Chondrocyte (in vitro differentiated cells): ENCODE results near the gene MSH3. TPM values are rescaled to one million over a fixed set of nuclear protein-coding genes. Genes with fewer than 3 reads are reported as not detected.

Experiments used
- DNase-seq: peaks from one replicate; pipeline ENCODE4 v3.0.0; 2021; ENCODE audit warnings: mixed read lengths, low spot score
- H3K27ac Mint-ChIP-seq: one replicate; pipeline ENCODE4 v1.8.0; 2021; ENCODE audit warnings: mild to moderate bottlenecking, moderate library complexity, mixed read lengths; ENCODE audit not compliant: unreplicated experiment
- H3K27me3 Mint-ChIP-seq: 2 replicates; pipeline ENCODE4 v1.8.0; 2021; ENCODE audit warnings: low read depth, mixed read lengths
- H3K36me3 Mint-ChIP-seq: 2 replicates; pipeline ENCODE4 v1.8.0; 2021; ENCODE audit warnings: low read depth, mixed read lengths
- H3K4me1 Mint-ChIP-seq: 2 replicates; pipeline ENCODE4 v1.8.0; 2021; ENCODE audit warnings: low read depth, mild to moderate bottlenecking, mixed read lengths
- H3K4me3 Mint-ChIP-seq: one replicate; pipeline ENCODE4 v1.8.0; 2021; ENCODE audit warnings: mild to moderate bottlenecking, moderate library complexity, mixed read lengths; ENCODE audit not compliant: unreplicated experiment
- H3K9me3 Mint-ChIP-seq: 2 replicates; pipeline ENCODE4 v1.8.0; 2021; ENCODE audit warnings: low read depth, mixed read lengths
- CTCF ChIP-seq: fragments of 200-600 bp; sonication (generic); IDR thresholded peaks from 2 replicates; pipeline ENCODE4 v1.5.0; 2021; ENCODE audit warnings: antibody characterized with exemption, mild to moderate bottlenecking, moderate library complexity
- total RNA-seq: library from RNA; stranded (reverse); gene quantifications from 3 replicates; pipeline ENCODE4 v1.2.1, GENCODE V29; 2021

MSH3 gene
- total RNA-seq, 1 donor from 2014 or later, result 11.9 TPM

DNA sequence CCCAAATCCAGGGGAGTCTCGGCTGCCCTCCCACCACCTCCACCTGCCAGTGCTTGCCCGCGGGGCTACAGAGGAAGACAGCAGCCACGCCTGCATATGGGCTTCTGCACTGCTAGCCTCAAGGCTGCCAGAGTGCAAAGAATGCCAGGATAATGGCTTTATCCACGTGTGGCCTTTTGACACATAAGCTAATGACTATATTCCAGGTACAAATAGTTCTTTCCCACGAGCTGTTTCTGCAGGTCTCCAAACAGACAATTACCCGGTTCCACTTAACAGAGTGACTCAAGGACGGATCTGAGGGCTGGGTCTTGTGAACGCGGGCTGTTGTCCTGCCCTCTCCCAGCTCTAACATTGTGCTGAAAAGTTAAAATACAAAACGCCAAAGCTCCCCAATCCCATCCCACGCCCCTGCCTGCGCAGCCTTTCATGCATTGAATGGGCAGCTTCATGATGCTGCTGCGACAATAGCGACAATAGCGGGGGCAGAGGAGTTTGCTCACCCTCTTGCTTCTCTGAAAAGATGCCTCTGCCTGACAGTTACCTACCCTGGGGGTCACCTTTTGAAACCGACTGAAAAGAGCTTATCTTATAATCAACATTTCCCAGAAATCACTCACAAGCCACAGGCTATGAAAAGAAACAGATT lies 39.1 kb upstream of the MSH3 start:
- Mint-ChIP-seq H3K27ac (no peak overlapping the region), H3K4me1 (peaks cover 4% of the 10 kb centered on the region), H3K4me3 (no peak overlapping the region), H3K9me3 (peaks cover 2% of the 10 kb centered on the region), H3K36me3 (no peaks in the 10 kb centered on the region), H3K27me3 (no peaks in the 10 kb centered on the region)
- no peak for TF ChIP-seq CTCF
- DNase-seq, result no peak

DNA sequence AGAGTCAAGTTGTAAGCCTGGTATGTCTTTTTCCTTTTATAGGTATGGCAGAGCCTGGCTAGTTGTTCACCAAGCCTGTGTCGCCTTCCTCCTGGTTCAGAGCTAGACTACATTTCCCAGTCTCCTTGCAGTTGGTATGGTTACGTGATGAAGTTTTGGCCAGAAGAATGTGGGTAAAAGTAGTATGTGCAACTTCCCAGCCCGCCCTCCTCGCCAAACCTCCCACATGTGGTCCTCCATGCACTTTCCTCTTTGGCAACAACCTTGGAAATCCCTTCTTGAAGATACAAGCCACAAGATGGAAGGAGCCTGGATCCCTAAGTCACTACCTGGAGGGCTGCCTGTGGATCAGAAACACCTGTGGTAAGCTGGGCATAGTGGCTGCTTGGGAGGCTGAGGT lies 36.0 kb upstream of the MSH3 start:
- H3K36me3 Mint-ChIP-seq, result peaks cover 3% of the 10 kb centered on the region
- no peaks in the 10 kb centered on the region for H3K27me3 Mint-ChIP-seq
- DNase-seq, result no peak
- H3K27ac Mint-ChIP-seq, result no peak overlapping the region
- TF ChIP-seq CTCF, result no peak
- H3K4me3 Mint-ChIP-seq, result no peak overlapping the region
- peaks cover 4% of the 10 kb centered on the region for H3K4me1 Mint-ChIP-seq
- peaks cover 3% of the 10 kb centered on the region for H3K9me3 Mint-ChIP-seq

- Mint-ChIP-seq H3K27ac (no peak overlapping the region), H3K4me1 (peaks cover 4% of the 10 kb centered on the region), H3K36me3 (peaks cover 3% of the 10 kb centered on the region), H3K4me3 (no peak overlapping the region), H3K27me3 (no peaks in the 10 kb centered on the region), H3K9me3 (peaks cover 3% of the 10 kb centered on the region)
- TF ChIP-seq CTCF, result no peak
- no peak for DNase-seq
Measured at GRCh38 chr5:80619086-80619485, 35.4 kb upstream of the MSH3 start.

GRCh38 chr5:80620211-80620610 lies 34.2 kb upstream of the MSH3 start:
- Mint-ChIP-seq H3K36me3 (peaks cover 3% of the 10 kb centered on the region), H3K27ac (no peak overlapping the region), H3K9me3 (peaks cover 3% of the 10 kb centered on the region), H3K4me1 (peaks cover 4% of the 10 kb centered on the region), H3K4me3 (no peak overlapping the region), H3K27me3 (no peaks in the 10 kb centered on the region)
- DNase-seq, result no peak
- TF ChIP-seq CTCF, result no peak

DNA sequence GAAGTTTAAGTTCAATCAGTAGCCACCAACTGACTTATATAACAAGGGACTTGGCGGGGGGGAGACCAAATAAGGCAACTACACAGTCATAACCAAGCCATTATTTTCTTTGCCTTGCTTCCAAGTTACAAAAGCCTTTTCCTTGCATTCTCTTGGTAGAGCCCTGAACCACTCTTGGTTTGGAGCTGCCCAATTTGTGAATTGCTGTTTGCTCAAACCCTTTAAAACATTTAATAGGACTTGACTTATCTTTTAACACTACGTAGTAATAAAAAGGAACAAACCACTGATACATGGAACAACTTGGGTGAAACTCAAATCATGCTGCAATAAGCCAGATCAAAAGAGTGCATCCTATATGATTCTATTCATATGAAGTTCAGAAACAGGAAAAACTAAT lies 31.7 kb upstream of the MSH3 start:
- DNase-seq, result no peak
- Mint-ChIP-seq H3K4me3 (no peak overlapping the region), H3K27ac (no peak overlapping the region), H3K27me3 (no peaks in the 10 kb centered on the region), H3K4me1 (peaks cover 4% of the 10 kb centered on the region), H3K9me3 (peaks cover 3% of the 10 kb centered on the region), H3K36me3 (peaks cover 3% of the 10 kb centered on the region)
- no peak for TF ChIP-seq CTCF
